Osteoblast (primary cell): ENCODE measurements around the gene ST6GAL1. TPM values are rescaled to one million over a fixed set of nuclear protein-coding genes. Genes with fewer than 3 reads are reported as not detected.

Experiments used
- DNase-seq: peaks from one replicate; pipeline ENCODE4 v3.0.0; 2011; ENCODE audit warnings: low spot score, mixed read lengths; ENCODE audit not compliant: insufficient read length; ENCODE audit errors: missing footprints
- H2AFZ ChIP-seq: 2 replicates; pipeline ENCODE4 v1.6.0; 2011; ENCODE audit warnings: mild to moderate bottlenecking, low read length
- H3K27ac ChIP-seq: 2 replicates; pipeline ENCODE4 v1.5.1; 2011; ENCODE audit warnings: mild to moderate bottlenecking, low read depth, low read length, moderate library complexity
- H3K27me3 ChIP-seq: 2 replicates; pipeline ENCODE4 v1.6.0; 2012; ENCODE audit warnings: mild to moderate bottlenecking, control low read depth, inconsistent platforms, low read length, moderate library complexity; ENCODE audit not compliant: insufficient read depth
- H3K36me3 ChIP-seq: 2 replicates; pipeline ENCODE4 v1.5.1; 2011; ENCODE audit warnings: mild to moderate bottlenecking, low read length, control low read depth, moderate library complexity; ENCODE audit not compliant: insufficient read depth
- H3K4me1 ChIP-seq: 2 replicates; pipeline ENCODE4 v1.5.1; 2011; ENCODE audit warnings: mild to moderate bottlenecking, low read length, control low read depth, moderate library complexity; ENCODE audit not compliant: insufficient read depth
- H3K4me2 ChIP-seq: 2 replicates; pipeline ENCODE4 v1.6.0; 2011; ENCODE audit warnings: mild to moderate bottlenecking, low read length; ENCODE audit not compliant: insufficient read depth
- H3K4me3 ChIP-seq: fragments of 200-600 bp; sonication (generic); 3 replicates; pipeline ENCODE4 v1.5.1; 2012; ENCODE audit warnings: mild to moderate bottlenecking, low read length, inconsistent platforms; ENCODE audit not compliant: insufficient read depth
- H3K79me2 ChIP-seq: 2 replicates; pipeline ENCODE4 v1.6.0; 2012; ENCODE audit warnings: mild to moderate bottlenecking, low read length, control low read depth, inconsistent platforms; ENCODE audit not compliant: insufficient read depth
- H3K9me3 ChIP-seq: 2 replicates; pipeline ENCODE4 v1.5.1; 2011; ENCODE audit warnings: low read depth, low read length, control low read depth
- H4K20me1 ChIP-seq: 2 replicates; pipeline ENCODE4 v1.6.0; 2012; ENCODE audit warnings: mild to moderate bottlenecking, low read length, control low read depth; ENCODE audit not compliant: insufficient read depth
- CTCF ChIP-seq: IDR thresholded peaks from 2 replicates; pipeline ENCODE4 v1.5.1; 2011; ENCODE audit warnings: mild to moderate bottlenecking, low read depth, low read length, moderate library complexity; ENCODE audit errors: extremely low read depth
- total RNA-seq: library from RNA; depleted of rRNA; stranded (reverse); fragments of >200 nt; gene quantifications from 2 replicates; pipeline ENCODE4 v1.2.3, GENCODE V29; 2012

ST6GAL1 gene
- total RNA-seq, 1 donor: 8.0 TPM

DNA sequence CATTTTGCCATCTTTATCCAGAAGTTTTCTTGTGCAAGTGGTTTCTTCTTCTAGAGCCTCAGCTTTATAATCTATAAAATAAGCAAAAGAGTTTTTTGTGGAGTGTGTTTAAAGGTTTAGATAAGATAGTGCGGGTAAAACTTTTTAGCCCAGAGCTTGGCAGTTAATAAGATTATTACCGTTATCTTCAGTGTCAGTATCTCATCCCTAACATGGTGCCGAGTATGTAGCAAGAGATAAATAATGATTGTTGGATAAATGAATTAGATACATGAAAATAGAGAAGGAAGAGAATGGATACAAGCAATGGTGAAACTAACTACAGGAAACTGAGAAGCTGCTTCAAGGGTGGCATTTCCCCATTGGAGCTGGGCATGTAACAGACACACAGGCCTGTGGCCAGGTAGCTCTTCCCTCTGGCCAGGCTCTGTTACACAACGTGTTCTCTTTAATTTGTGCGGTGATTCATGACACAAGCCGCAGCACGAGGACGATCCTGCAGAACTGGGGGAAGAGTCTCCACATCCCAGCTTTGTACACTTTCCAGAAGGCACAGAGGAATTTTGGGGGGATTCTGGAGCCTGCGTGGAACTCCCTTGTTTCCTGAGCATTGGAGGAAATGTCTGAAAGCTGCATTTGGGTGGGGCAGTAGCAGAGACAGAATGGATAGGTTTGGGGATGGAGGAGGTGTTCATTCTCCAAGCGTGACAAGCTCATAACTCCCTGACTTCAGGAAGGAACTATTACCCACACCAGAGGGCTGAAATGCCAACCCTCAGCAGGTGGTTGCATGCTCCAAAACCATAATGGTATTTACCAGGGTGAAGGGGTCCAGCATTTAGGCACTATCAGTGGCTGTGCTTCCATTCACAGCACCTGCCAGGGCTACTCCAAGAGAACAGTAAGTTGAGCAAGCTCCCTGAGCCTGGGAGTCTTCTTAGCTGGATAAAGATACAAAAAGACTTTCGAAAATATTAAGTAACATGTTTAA lies 14.2 kb upstream of the ST6GAL1 start:
- H3K27me3 ChIP-seq: no peaks in the 10 kb centered on the region
- H3K27ac ChIP-seq: no peak overlapping the region
- H3K9me3 ChIP-seq: no peaks in the 10 kb centered on the region
- no peak overlapping the region for H2AFZ ChIP-seq
- H3K4me2 ChIP-seq: no peak overlapping the region
- no peak for TF ChIP-seq CTCF
- no peaks in the 10 kb centered on the region for H3K4me1 ChIP-seq
- H3K79me2 ChIP-seq: no peaks in the 10 kb centered on the region
- H3K36me3 ChIP-seq: no peaks in the 10 kb centered on the region
- H3K4me3 ChIP-seq: no peak overlapping the region
- DNase-seq: no peak
- no peaks in the 10 kb centered on the region for H4K20me1 ChIP-seq

- Histone ChIP-seq H3K4me2 (no peak overlapping the region), H2AFZ (no peak overlapping the region), H3K4me1 (no peaks in the 10 kb centered on the region), H3K27me3 (no peaks in the 10 kb centered on the region), H3K27ac (no peak overlapping the region), H3K4me3 (no peak overlapping the region), H3K9me3 (no peaks in the 10 kb centered on the region), H4K20me1 (no peaks in the 10 kb centered on the region), H3K36me3 (no peaks in the 10 kb centered on the region), H3K79me2 (no peaks in the 10 kb centered on the region)
- no peak for DNase-seq
- TF ChIP-seq CTCF: no peak
Observed at GRCh38 chr3:186917512-186918312, 12.6 kb upstream of the ST6GAL1 start.

DNA sequence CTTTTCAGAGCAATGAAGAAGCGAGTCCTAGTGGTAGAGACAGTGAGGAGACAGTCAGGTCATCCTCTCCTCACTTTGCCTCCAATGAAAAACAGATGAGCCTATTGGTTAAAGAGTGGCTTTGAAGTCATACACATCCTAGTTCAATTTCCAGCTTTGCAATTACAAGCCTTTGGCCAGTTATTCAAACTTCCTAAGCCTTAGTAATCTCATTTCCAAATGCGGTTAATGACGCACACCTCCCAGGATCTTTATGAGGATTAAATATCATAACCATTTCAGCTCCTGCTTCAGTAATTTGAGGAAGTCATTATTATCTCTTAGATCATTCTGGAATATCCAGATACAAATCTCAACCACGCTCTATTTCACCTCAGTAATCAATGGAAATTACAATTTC lies 10.0 kb upstream of the ST6GAL1 start:
- Histone ChIP-seq H3K36me3 (no peaks in the 10 kb centered on the region), H3K4me2 (no peak overlapping the region), H3K27ac (no peak overlapping the region), H2AFZ (no peak overlapping the region), H3K27me3 (peaks cover 2% of the 10 kb centered on the region), H3K9me3 (no peaks in the 10 kb centered on the region), H3K4me1 (no peaks in the 10 kb centered on the region), H3K79me2 (no peaks in the 10 kb centered on the region), H3K4me3 (no peak overlapping the region), H4K20me1 (no peaks in the 10 kb centered on the region)
- DNase-seq: no peak
- TF ChIP-seq CTCF: no peak

GRCh38 chr3:186920796-186921195 lies 9.5 kb upstream of the ST6GAL1 start:
- Histone ChIP-seq H3K79me2 (no peaks in the 10 kb centered on the region), H3K4me2 (no peak overlapping the region), H2AFZ (no peak overlapping the region), H3K27ac (no peak overlapping the region), H3K9me3 (no peaks in the 10 kb centered on the region), H3K4me3 (no peak overlapping the region), H4K20me1 (no peaks in the 10 kb centered on the region), H3K27me3 (peaks cover 2% of the 10 kb centered on the region), H3K36me3 (no peaks in the 10 kb centered on the region), H3K4me1 (no peaks in the 10 kb centered on the region)
- TF ChIP-seq CTCF: no peak
- no peak for DNase-seq
